ACHN (cell line): Measurements from ENCODE around the gene ART3.

ENCODE experiments used
- DNase-seq: peaks from one replicate; pipeline ENCODE4 v3.0.0-alpha.2; 2015
- in situ Hi-C: cut with HindIII; loops from 2 replicates; pipeline ENCODE4 v1.10.0; 2017; ENCODE audit warnings: low sequenced_read_pairs, low pct_ligation_motif_present, low pct_unique_long_range_greater_than_20kb

The ART3 gene

GRCh38 chr4:76120199-76120598 is 45.7 kb downstream of the ART3 start:
- in situ Hi-C loops: no loop called here
- no peak for DNase-seq

GRCh38 chr4:76125816-76126215 is 51.3 kb downstream of the ART3 start:
- in situ Hi-C loops: no loop called here
- DNase-seq: no peak

GRCh38 chr4:76127754-76128153 is 53.2 kb downstream of the ART3 start:
- DNase-seq: no peak
- in situ Hi-C loops: no loop called here

- no peak for DNase-seq
- in situ Hi-C loops: no loop called here
Observed at GRCh38 chr4:76141241-76141640, 66.7 kb downstream of the ART3 start.

- in situ Hi-C loops: no loop called here
Observed at GRCh38 chr4:76144546-76144945, 70.0 kb downstream of the ART3 start.

GRCh38 chr4:76147454-76148141 is 73.1 kb downstream of the ART3 start:
- in situ Hi-C loops: no loop called here
- peak; percentile 87 for DNase-seq

More at GRCh38 chr4:76144546-76144945, 70.0 kb downstream of the ART3 start:
- DNase-seq: no peak

GRCh38 chr4:76148142-76148865 is 73.8 kb downstream of the ART3 start, which contains the start of gene NUP54:
NUP54 (minus strand) TSS chr4:76148397; CDS start chr4:76148374, 23 bp downstream.
- in situ Hi-C loops: no loop called here
- peak; percentile 95 for DNase-seq

- in situ Hi-C loops: no loop called here
- DNase-seq: no peak
Observed at GRCh38 chr4:76153356-76153755, 78.8 kb downstream of the ART3 start.

- no peak for DNase-seq
- in situ Hi-C loops: no loop called here
Observed at GRCh38 chr4:76155979-76156378, 81.5 kb downstream of the ART3 start.

- DNase-seq: no peak
- in situ Hi-C loops: no loop called here
Observed at GRCh38 chr4:76156635-76157034, 82.1 kb downstream of the ART3 start.

- in situ Hi-C loops: no loop called here
- DNase-seq: no peak
Observed at GRCh38 chr4:76160355-76160754, 85.8 kb downstream of the ART3 start.
